GM23338 (cell line): ENCODE measurements around the gene PTPRQ. TPM values are rescaled to one million over a fixed set of nuclear protein-coding genes. Genes with fewer than 3 reads are reported as not detected.

ENCODE experiments used
- ATAC-seq: fragments of 200-7000 bp; cut with Tn5 transposase; 3 replicates; pipeline ENCODE4 v1.9.1; 2020
- DNase-seq: peaks from one replicate; pipeline ENCODE4 v3.0.0-alpha.2; 2015; ENCODE audit warnings: low spot score
- H2AFZ ChIP-seq: fragments of 200-600 bp; sonication (generic); 2 replicates; pipeline ENCODE4 v1.8.0; 2016; ENCODE audit warnings: antibody characterized with exemption, mild to moderate bottlenecking, moderate library complexity
- H3F3A ChIP-seq: fragments of 200-600 bp; sonication (generic); replicated peaks from 2 replicates; pipeline ENCODE4 v1.8.0; 2017; ENCODE audit warnings: antibody characterized with exemption, mixed run types, low read depth
- H3K27ac ChIP-seq: fragments of 200-600 bp; sonication (generic); 2 replicates; pipeline ENCODE4 v1.6.1; 2016; ENCODE audit warnings: low read depth
- H3K27me3 ChIP-seq: fragments of 200-600 bp; sonication (generic); 2 replicates; pipeline ENCODE4 v1.8.0; 2016; ENCODE audit warnings: mild to moderate bottlenecking, mixed run types, moderate library complexity; ENCODE audit not compliant: insufficient read depth
- H3K36me3 ChIP-seq: fragments of 200-600 bp; sonication (generic); 2 replicates; pipeline ENCODE4 v1.8.0; 2016; ENCODE audit warnings: mild to moderate bottlenecking; ENCODE audit not compliant: insufficient read depth
- H3K4me1 ChIP-seq: fragments of 200-600 bp; sonication (generic); 2 replicates; pipeline ENCODE4 v1.8.0; 2016; ENCODE audit warnings: mild to moderate bottlenecking, moderate library complexity; ENCODE audit not compliant: insufficient read depth
- H3K4me2 ChIP-seq: fragments of 200-600 bp; sonication (generic); 2 replicates; pipeline ENCODE4 v1.7.1; 2017; ENCODE audit warnings: mixed run types
- H3K4me3 ChIP-seq: fragments of 200-600 bp; sonication (generic); 2 replicates; pipeline ENCODE4 v1.6.1; 2016; ENCODE audit warnings: mixed run types
- H3K79me2 ChIP-seq: fragments of 200-600 bp; sonication (generic); replicated peaks from 2 replicates; pipeline ENCODE4 v1.8.0; 2017; ENCODE audit warnings: mild to moderate bottlenecking; ENCODE audit not compliant: insufficient read depth
- H3K9me2 ChIP-seq: fragments of 200-600 bp; sonication (generic); 2 replicates; pipeline ENCODE4 v1.8.0; 2017; ENCODE audit not compliant: insufficient read depth
- H4K20me1 ChIP-seq: fragments of 200-600 bp; sonication (generic); replicated peaks from 2 replicates; pipeline ENCODE4 v1.8.0; 2017; ENCODE audit warnings: mild to moderate bottlenecking; ENCODE audit not compliant: insufficient read depth
- H3K27ac Mint-ChIP-seq: 2 replicates; pipeline ENCODE4 v1.8.0; 2020; ENCODE audit warnings: inconsistent platforms, mild to moderate bottlenecking, moderate library complexity, mixed read lengths
- H3K27me3 Mint-ChIP-seq: 3 replicates; pipeline ENCODE4 v1.8.0; 2022; ENCODE audit warnings: low read depth, mild to moderate bottlenecking, moderate library complexity, mixed read lengths, inconsistent platforms; ENCODE audit not compliant: insufficient read depth, poor library complexity
- H3K36me3 Mint-ChIP-seq: 3 replicates; pipeline ENCODE4 v1.8.0; 2021; ENCODE audit warnings: low read depth, mild to moderate bottlenecking, inconsistent platforms, moderate library complexity, mixed read lengths
- H3K4me1 Mint-ChIP-seq: 3 replicates; pipeline ENCODE4 v1.8.0; 2020; ENCODE audit warnings: mild to moderate bottlenecking, inconsistent platforms, mixed read lengths
- H3K4me3 Mint-ChIP-seq: 3 replicates; pipeline ENCODE4 v1.8.0; 2021; ENCODE audit warnings: moderate library complexity, mild to moderate bottlenecking, inconsistent platforms, mixed read lengths
- H3K9me3 Mint-ChIP-seq: 3 replicates; pipeline ENCODE4 v1.8.0; 2020; ENCODE audit warnings: moderate library complexity, mild to moderate bottlenecking, inconsistent platforms, mixed read lengths
- CREB1 ChIP-seq: fragments of 250-450 bp; sonication (Bioruptor Pico); IDR thresholded peaks from 2 replicates; pipeline ENCODE4 v1.5.0; 2020; ENCODE audit warnings: low read depth, mild to moderate bottlenecking, moderate library complexity
- EZH2 ChIP-seq: fragments of 200-600 bp; sonication (generic); IDR thresholded peaks from one replicate; pipeline ENCODE4 v1.8.0; 2017; ENCODE audit warnings: antibody characterized with exemption, mild to moderate bottlenecking, low read depth; ENCODE audit not compliant: unreplicated experiment
- EZH2phosphoT487 ChIP-seq: fragments of 200-600 bp; sonication (generic); IDR thresholded peaks from one replicate; pipeline ENCODE4 v1.8.1; 2018; ENCODE audit warnings: antibody characterized with exemption; ENCODE audit not compliant: unreplicated experiment
- JUNB ChIP-seq: IDR thresholded peaks from one replicate; pipeline ENCODE4 v1.6.1; 2016; ENCODE audit warnings: antibody characterized with exemption; ENCODE audit not compliant: unreplicated experiment
- POLR2AphosphoS5 ChIP-seq: IDR thresholded peaks from 2 replicates; pipeline ENCODE4 v1.6.1; 2016; ENCODE audit warnings: antibody characterized with exemption, low read depth
- polyA plus RNA-seq: library from polyadenylated mRNA; unstranded; fragments of >200 nt; fragmentation: Nextera tagmentation; extraction: Ambion mirVana; gene quantifications from 2 replicates; pipeline ENCODE4 v1.2.1, GENCODE V29; 2016
- total RNA-seq: library from RNA; depleted of rRNA; stranded (reverse); fragments of >200 nt; shearing (Covaris generic); gene quantifications from 2 replicates; pipeline ENCODE4 v1.2.3, GENCODE V29; 2014
- TF ChIP-seq, protein P1 (sequence below): fragments of 250-450 bp; sonication (Bioruptor Pico); IDR thresholded peaks from 2 replicates; pipeline ENCODE4 v1.5.0; 2020; ENCODE audit warnings: mild to moderate bottlenecking, moderate library complexity
- TF ChIP-seq, protein P2 (sequence below): IDR thresholded peaks from one replicate; pipeline ENCODE4 v1.6.1; 2018; ENCODE audit warnings: antibody characterized with exemption; ENCODE audit not compliant: unreplicated experiment

Gene PTPRQ
- total and polyA plus RNA-seq, 2 experiments from 2014 or later: not detected

DNA sequence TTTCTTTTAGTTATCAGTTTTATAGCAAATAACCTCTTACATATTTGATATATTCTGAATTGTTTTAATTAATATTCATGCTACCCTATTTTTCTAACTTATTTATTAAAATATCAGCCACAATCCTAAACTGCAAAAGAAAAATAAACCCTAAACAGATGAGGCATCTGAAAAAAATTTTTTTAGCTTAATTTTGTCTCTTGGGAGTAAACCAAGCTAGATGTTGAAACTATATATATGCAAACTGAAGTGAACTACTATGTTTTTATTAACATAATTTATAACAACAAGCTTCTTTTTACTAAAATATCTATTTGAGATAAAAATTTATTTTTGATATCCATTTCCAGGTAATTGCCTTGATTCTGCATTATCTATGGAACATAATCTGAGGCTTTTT, 87.6 kb downstream of the PTPRQ start (continued):
- TF ChIP-seq, protein P1, sequence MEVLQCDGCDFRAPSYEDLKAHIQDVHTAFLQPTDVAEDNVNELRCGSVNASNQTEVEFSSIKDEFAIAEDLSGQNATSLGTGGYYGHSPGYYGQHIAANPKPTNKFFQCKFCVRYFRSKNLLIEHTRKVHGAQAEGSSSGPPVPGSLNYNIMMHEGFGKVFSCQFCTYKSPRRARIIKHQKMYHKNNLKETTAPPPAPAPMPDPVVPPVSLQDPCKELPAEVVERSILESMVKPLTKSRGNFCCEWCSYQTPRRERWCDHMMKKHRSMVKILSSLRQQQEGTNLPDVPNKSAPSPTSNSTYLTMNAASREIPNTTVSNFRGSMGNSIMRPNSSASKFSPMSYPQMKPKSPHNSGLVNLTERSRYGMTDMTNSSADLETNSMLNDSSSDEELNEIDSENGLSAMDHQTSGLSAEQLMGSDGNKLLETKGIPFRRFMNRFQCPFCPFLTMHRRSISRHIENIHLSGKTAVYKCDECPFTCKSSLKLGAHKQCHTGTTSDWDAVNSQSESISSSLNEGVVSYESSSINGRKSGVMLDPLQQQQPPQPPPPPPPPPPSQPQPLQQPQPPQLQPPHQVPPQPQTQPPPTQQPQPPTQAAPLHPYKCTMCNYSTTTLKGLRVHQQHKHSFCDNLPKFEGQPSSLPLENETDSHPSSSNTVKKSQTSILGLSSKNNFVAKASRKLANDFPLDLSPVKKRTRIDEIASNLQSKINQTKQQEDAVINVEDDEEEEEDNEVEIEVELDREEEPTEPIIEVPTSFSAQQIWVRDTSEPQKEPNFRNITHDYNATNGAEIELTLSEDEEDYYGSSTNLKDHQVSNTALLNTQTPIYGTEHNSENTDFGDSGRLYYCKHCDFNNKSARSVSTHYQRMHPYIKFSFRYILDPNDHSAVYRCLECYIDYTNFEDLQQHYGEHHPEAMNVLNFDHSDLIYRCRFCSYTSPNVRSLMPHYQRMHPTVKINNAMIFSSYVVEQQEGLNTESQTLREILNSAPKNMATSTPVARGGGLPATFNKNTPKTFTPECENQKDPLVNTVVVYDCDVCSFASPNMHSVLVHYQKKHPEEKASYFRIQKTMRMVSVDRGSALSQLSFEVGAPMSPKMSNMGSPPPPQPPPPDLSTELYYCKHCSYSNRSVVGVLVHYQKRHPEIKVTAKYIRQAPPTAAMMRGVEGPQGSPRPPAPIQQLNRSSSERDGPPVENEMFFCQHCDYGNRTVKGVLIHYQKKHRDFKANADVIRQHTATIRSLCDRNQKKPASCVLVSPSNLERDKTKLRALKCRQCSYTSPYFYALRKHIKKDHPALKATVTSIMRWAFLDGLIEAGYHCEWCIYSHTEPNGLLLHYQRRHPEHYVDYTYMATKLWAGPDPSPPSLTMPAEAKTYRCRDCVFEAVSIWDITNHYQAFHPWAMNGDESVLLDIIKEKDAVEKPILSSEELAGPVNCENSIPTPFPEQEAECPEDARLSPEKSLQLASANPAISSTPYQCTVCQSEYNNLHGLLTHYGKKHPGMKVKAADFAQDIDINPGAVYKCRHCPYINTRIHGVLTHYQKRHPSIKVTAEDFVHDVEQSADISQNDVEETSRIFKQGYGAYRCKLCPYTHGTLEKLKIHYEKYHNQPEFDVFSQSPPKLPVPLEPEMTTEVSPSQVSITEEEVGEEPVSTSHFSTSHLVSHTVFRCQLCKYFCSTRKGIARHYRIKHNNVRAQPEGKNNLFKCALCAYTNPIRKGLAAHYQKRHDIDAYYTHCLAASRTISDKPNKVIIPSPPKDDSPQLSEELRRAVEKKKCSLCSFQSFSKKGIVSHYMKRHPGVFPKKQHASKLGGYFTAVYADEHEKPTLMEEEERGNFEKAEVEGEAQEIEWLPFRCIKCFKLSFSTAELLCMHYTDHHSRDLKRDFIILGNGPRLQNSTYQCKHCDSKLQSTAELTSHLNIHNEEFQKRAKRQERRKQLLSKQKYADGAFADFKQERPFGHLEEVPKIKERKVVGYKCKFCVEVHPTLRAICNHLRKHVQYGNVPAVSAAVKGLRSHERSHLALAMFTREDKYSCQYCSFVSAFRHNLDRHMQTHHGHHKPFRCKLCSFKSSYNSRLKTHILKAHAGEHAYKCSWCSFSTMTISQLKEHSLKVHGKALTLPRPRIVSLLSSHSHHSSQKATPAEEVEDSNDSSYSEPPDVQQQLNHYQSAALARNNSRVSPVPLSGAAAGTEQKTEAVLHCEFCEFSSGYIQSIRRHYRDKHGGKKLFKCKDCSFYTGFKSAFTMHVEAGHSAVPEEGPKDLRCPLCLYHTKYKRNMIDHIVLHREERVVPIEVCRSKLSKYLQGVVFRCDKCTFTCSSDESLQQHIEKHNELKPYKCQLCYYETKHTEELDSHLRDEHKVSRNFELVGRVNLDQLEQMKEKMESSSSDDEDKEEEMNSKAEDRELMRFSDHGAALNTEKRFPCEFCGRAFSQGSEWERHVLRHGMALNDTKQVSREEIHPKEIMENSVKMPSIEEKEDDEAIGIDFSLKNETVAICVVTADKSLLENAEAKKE (CRISPR knock-in tag): no peak
- TF ChIP-seq EZH2phosphoT487 (no peak), CREB1 (CRISPR knock-in tag) (no peak), POLR2AphosphoS5 (no peak), JUNB (no peak)

DNA sequence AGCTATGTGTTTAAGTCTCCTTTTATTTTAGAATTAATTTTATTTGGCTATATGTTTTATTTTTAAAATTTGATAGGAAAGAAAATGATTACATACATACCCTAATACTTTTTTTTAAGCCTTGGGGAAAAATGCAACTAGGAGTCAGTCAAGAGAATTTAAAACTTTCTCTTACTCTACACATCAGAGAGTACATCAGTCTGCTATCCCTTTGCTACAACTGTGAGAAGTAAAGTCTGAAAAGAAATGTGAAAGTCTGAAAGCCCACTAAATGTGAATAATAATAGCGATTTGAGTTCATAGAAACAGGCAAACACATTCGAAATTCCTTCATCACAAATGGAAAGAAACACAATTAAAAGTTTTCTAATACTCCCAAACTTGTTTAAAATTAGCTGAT, 95.0 kb downstream of the PTPRQ start:
- no peak overlapping the region for H2AFZ ChIP-seq
- Mint-ChIP-seq H3K4me3 (no peak overlapping the region), H3K36me3 (no peaks in the 10 kb centered on the region), H3K4me1 (peaks cover 4% of the 10 kb centered on the region; the same call in 2 of the 3 replicates), H3K9me3 (no peaks in the 10 kb centered on the region), H3K27ac (no peak overlapping the region), H3K27me3 (no peaks in the 10 kb centered on the region)
- no peak overlapping the region for H3K4me2 ChIP-seq
- no peak for TF ChIP-seq CREB1 (CRISPR knock-in tag)
- no peak for TF ChIP-seq EZH2phosphoT487
- TF ChIP-seq EZH2: no peak
- TF ChIP-seq, protein P2, sequence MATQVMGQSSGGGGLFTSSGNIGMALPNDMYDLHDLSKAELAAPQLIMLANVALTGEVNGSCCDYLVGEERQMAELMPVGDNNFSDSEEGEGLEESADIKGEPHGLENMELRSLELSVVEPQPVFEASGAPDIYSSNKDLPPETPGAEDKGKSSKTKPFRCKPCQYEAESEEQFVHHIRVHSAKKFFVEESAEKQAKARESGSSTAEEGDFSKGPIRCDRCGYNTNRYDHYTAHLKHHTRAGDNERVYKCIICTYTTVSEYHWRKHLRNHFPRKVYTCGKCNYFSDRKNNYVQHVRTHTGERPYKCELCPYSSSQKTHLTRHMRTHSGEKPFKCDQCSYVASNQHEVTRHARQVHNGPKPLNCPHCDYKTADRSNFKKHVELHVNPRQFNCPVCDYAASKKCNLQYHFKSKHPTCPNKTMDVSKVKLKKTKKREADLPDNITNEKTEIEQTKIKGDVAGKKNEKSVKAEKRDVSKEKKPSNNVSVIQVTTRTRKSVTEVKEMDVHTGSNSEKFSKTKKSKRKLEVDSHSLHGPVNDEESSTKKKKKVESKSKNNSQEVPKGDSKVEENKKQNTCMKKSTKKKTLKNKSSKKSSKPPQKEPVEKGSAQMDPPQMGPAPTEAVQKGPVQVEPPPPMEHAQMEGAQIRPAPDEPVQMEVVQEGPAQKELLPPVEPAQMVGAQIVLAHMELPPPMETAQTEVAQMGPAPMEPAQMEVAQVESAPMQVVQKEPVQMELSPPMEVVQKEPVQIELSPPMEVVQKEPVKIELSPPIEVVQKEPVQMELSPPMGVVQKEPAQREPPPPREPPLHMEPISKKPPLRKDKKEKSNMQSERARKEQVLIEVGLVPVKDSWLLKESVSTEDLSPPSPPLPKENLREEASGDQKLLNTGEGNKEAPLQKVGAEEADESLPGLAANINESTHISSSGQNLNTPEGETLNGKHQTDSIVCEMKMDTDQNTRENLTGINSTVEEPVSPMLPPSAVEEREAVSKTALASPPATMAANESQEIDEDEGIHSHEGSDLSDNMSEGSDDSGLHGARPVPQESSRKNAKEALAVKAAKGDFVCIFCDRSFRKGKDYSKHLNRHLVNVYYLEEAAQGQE: no peak
- TF ChIP-seq JUNB: no peak
- no peaks in the 10 kb centered on the region for H3K79me2 ChIP-seq
- H3K27ac ChIP-seq: peak overlapping the region; percentile 2; the same call in 1 of the 2 replicates
- no peaks in the 10 kb centered on the region for H3K27me3 ChIP-seq
- ATAC-seq: peak; percentile 54
- H3K36me3 ChIP-seq: no peaks in the 10 kb centered on the region
- peak; percentile 28 for DNase-seq
- no peaks in the 10 kb centered on the region for H3F3A ChIP-seq
- peaks cover 3% of the 10 kb centered on the region; the same call in 1 of the 2 replicates for H3K4me1 ChIP-seq
- H4K20me1 ChIP-seq: no peaks in the 10 kb centered on the region
- no peak overlapping the region for H3K4me3 ChIP-seq
- no peaks in the 10 kb centered on the region for H3K9me2 ChIP-seq
